ENCODE measurements around the gene FCHSD2.
A peak's percentile ranks its signal among the peaks of the same experiment; 100 is the strongest.

The FCHSD2 gene

DNA sequence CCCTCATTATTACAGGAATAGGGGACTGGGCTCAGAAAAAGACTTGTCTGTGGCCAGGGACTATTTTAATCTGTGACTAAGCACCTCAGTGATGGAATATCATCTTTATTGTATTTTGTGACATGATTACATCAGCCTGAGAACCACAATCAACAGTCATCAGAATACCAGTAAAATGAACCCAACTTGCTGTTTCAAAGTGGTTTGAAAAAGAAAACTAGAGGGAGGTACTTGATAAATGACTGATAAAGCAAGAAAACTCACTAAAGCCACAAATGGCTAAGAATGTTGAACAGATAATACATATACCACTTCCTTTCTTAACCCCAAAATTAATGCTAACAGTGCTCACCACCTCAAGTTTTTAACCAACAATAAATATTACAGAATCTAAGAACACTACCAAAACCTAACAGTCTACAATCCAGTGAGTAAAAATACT is 172.2 kb downstream of the FCHSD2 start:
- DNase-seq (ENCODE audit: low spot score): peak; percentile 54

DNA sequence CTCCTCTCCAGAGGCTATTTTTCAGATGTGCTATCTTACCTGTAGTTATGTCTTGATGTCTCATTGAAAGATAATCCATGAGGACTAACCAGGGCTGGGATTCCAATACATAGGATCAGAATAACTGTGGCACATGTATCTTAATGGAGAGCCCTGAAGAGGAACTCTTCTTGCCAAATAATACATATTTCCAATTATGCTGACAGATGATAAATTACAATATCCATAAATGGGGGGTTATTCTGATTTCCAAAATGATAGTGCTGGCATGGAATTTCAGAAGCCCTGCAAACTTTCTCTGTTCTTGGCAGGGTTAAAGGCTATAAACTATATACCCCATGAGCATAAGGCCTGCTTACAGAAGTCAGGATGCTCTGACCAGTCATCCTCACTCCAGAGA is 173.7 kb downstream of the FCHSD2 start:
- no peak for DNase-seq (ENCODE audit: low spot score)

DNA sequence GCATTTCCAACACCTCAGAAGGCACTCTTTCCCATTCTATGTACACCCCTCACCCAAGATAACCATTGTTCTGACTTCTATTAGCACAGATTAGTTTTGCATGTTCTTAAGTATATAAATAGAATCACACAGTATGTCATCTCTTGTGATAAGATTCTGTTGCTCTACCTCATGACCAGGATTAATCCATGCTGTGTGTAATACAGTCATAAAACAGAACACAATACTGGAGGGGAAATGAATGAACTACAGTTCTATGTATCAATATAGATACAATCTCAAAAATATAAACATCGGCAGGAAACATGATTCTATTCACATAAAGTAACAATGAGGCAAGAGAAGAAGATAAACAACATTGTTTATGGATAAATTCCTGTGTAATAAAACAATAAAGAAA is 176.4 kb downstream of the FCHSD2 start:
- DNase-seq (ENCODE audit: low spot score): no peak

DNA sequence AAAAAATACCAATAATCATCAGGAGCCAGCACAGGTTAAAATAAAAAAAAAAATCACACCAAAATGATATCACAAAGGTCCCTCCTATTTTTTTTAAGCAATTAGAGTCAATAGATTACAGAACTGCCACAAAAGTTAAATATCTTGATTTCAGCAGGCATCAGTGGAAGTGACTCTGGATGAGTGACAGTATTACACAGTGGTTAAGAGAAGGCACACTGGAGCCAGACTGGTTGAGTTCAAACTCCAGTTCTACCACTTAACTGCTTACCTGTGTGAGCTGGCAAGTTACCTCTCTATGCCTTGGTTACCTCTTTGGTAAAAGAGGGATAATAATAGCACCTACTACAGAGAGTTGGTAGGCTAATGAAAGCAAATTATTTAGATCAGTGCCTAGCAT is 179.4 kb downstream of the FCHSD2 start:
- DNase-seq (ENCODE audit: low spot score): no peak

DNA sequence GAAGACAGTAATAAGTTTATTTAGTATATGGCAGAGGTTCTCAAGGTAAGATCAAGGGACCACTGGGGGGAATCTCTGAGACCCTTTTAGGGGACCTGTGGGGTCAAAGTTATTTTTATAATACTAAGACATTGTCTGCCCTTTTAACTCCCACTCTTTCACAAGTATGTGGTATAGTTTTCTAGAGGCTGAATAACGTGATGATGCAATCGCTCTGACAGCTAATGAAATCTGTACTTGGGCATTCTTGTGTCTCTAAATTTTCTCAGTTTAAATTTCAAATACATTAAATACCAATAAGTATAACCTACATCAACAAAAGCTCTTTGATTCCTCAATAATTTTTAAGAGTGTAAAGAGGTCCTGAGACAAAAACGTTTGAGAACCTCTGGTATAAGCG is 180.0 kb downstream of the FCHSD2 start:
- DNase-seq (ENCODE audit: low spot score): no peak

DNA sequence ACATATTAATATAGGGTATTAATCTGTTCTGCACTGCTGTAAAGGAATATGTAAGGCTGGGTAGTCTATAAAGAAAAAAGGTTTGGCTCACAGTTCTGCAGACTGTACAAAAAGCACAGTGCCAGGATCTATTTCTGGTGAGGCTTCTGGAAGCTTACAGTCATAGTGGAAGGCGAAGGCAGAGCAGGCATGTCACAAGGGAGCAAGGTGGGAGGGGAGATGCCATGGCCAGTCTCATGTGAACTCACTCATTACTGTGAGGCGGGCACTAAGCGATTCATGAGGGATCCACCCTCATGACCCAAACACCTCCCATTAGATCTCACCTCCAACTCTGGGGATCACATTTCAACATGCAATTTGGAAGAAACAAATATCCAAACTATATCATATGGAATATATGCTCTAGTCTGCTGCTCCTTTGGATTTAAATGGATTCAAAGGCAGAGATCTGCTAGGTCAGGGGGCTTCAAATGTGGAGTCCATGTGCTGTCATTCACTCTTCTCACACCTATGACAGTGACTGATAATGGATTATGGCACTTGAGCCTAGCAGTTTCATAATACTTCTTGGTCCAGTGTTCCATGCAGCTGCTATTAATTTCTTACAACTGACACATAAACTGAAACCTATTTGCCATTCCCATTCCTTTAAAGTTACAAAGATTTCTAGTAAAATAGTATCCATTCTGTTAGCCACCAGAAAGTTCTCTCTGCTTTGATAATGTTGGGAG is 182.0 kb downstream of the FCHSD2 start:
- DNase-seq (ENCODE audit: low spot score): no peak

DNA sequence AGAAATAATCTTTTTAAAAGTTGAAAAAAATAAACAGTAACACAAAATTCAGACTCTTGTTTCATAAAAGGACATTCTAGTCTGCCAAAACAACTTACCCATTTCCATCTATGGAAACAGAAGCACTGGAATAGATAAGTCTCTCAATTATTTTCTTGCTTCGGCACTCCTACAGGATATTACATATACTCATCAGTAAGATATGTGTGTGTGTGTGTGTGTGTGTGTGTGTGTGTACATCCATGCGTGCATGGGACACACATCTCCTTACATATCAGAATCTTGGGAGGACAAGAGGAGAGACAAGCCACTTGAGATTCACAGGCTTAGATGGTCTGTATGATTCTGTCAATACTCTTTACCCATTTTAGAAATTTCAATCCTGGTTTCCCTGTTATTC is 183.3 kb downstream of the FCHSD2 start:
- no peak for DNase-seq (ENCODE audit: low spot score)

DNA sequence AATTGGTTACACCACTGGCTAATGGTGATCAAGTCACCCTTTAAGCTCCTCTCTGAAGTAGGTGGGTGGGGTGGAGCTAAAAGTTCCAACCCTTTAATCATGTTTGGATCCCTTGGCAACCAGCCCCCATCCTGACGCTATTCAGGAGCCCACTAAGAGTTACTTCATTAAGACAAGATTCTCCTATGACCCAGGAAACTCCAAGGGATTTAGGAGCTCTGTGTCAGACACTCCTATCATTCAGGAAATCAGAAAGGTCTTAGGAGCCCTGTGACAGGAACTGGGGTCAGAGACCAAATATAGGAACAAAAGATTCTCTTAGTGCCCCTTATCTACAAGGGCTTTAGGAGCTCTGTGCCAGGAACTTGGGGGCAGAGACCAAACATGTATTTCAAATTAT is 186.7 kb downstream of the FCHSD2 start:
- DNase-seq (ENCODE audit: low spot score): no peak

DNA sequence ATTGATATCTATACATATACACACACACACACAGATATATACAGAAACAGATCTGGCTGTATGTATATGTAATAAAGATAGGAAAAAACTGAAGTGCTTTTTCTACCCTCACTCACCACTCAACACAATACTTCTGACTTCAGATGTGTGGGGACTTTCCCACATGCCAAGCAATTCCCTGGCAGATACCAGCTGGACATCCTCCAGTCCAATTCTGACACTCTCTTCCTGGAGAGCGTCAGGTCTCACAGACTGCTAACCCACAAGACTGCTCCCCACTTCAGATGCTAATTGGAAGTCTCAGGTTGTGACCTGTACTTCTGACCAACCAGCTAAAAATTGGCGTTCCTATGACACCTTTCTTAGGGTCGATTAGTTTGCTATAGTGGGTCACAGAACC is 187.3 kb downstream of the FCHSD2 start:
- DNase-seq (ENCODE audit: low spot score): no peak

DNA sequence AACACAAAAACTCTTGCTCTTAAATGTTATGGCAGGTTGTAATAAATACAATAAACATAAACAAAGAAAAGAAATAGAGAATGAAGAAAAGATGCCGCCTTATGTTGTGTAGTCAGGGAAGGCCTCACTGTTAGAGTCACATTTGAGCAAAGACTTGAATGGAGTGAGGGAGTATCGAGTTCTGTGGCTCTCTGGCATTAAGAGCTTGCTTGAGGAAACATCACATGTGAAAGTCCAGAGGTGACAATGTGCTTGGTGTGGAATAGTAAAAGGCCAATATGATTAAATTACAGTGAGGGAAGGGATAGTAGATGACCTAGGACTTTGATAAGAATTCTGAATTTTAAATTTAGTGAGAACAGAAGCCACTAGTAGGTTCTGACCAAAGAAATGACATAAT is 188.5 kb downstream of the FCHSD2 start:
- DNase-seq (ENCODE audit: low spot score): no peak

DNA sequence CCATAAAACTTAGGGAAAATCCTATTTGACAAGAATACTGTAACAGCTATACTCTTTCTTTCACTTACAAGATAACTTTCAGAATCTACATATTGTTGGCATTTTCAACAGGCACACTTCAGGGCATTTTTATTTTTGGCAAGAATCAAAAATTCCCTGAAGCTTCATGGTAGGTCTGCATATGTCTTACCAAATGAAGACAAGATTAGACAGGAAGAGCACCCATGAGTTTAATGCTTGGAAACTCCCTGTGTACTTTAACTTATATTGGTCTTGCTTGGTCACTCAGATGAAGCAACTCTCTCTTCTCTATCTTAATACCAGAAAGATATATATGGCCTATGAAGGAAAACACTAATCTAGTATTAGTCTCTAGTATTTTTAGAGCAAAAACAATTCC is 190.2 kb downstream of the FCHSD2 start:
- no peak for DNase-seq (ENCODE audit: low spot score)

DNA sequence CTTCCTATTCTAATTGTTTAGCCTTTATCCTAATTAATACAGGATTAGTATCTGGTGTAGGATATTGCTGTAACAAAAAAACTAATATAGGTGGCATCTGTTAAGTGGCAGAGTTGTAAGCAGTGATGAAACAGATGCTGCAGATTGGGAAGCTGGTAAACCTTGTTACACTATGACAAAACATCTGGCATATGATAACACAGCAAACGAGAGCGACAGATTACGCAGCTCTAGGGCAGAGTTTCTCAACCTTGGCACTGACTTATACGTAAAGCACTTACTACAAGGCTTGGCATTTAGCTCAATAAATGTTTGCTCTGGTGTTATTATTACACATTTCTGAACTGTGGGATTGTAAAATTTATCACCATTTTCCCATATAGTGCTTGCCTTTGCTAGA is 190.9 kb downstream of the FCHSD2 start:
- DNase-seq (ENCODE audit: low spot score): no peak

DNA sequence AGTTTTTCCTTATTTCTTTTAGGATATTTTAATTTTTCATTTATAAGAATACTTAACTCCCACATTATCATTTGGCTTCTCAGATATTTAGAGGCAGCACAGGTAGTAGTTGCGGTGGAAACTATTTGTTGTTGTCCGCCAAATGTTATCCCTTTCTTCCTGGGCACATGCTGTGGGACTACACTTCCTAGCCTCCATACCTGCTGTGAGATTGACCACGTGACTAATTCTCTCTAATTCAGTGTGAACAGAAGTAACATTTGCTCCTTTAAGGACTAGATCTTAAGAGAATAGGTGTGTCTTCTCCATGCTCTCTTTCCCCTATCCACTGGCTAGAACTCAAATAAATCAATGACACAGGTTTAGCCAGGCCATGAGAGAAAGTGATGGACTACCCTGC is 191.4 kb downstream of the FCHSD2 start:
- DNase-seq (ENCODE audit: low spot score): no peak

DNA sequence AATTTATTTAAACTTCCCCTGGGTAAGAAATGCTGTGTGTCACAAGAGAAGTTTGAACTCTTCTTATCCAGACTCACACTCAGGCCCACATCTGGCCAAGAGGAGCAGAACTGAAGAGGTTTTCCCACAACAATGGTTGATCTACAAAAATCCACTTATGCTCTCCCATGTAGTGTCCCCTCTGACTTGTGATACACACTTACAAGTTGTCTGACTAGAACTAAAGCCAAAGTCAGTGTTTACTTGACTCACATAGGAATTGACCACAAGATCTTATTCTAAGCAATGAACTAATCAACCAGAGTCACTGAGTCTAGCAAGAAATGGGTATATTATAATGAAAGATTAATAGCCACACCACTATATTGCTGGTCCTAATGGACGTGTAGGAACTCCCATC is 194.9 kb downstream of the FCHSD2 start:
- no peak for DNase-seq (ENCODE audit: low spot score)

DNA sequence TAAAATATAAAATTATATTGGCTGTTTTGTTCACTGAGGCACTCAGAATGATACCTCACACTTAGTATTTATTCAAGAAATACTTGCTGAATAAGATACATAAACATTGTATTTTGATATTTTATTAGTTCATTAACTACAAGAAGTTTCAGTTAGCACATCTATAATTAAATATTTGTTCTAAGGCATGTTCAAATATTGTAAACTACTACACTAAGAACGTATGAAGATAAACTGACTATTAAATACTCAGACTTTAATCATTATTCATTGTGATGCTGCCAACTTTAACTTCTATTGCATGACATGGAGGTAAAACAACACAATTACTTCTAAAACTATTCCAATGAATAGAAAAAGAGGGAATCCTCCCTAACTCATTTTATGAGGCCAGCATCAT is 198.5 kb downstream of the FCHSD2 start:
- no peak for DNase-seq (ENCODE audit: low spot score)

DNA sequence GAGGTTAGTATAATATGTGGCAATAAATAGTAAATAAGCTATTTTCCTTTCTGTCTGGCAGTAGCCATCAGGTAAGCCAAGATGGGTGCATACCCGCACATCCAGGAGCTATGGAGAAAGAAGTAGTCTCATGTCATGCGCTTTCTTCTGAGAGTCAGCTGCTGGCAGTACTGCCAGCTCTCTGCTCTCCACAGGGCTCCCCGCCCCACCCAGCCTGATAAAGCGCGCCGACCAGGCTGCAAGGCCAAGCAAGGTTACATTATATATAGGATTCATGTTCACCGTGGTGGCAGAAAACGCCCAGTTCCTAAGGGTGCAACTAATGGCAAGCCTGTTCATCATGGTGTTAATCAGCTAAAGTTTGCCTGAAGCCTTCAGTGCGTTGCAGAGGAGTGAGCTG is 201.7 kb downstream of the FCHSD2 start:
- no peak for DNase-seq (ENCODE audit: low spot score)

DNA sequence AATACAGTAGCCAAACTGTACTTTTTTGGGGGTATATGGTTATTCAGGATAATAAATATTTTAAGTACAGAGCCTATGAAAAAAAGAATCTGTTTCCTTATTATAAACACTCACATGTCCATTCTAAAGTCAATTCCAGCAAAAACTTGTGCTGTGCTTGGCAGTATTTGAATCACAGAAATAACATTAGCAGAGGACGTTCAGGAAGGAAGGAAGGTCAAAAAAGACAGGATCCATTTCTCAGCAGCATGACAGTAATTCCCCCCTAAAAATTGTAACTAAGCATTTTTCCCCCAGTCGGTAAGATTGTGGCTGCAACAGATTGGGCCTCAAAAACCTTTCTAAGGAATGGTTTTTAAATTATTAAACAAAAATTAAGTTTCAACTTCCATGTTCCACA is 203.1 kb downstream of the FCHSD2 start:
- DNase-seq (ENCODE audit: low spot score): no peak

DNA sequence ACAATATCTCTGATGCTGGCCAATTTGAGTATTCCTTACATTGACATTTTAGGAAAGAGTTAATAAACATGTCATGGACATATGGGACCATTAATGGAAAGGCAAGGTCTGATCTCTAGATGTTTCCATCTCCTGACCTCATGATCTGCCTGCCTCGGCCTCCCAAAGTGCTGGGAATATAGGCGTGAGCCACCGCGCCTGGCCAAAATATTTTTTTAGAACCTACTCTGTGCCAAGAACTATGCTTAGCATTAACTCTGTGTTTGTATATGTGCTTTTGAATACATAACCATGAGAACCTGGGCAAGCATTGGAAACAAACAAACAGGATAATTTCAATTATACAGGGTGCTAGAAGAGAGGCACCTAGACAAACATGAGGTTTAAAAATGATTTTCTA is 204.7 kb downstream of the FCHSD2 start:
- no peak for DNase-seq (ENCODE audit: low spot score)

DNA sequence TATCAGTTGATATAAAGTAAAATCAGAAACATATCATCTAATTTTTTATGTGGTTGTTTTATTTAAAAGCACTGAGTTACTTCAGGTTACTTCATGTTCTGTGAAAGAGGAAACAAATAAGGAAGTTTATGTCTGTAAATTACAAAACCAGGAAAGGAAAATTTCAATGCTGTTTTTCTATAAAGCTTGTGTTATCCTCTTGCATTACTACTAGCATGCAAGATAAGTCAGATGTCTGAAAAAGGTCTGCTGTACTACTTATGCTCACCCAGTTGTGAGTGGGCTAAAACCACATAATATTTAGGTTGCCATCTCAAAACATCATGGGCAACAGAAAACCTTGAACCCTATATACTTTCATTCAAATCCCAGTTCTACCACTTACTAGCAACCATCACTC is 206.4 kb downstream of the FCHSD2 start:
- no peak for DNase-seq (ENCODE audit: low spot score)

DNA sequence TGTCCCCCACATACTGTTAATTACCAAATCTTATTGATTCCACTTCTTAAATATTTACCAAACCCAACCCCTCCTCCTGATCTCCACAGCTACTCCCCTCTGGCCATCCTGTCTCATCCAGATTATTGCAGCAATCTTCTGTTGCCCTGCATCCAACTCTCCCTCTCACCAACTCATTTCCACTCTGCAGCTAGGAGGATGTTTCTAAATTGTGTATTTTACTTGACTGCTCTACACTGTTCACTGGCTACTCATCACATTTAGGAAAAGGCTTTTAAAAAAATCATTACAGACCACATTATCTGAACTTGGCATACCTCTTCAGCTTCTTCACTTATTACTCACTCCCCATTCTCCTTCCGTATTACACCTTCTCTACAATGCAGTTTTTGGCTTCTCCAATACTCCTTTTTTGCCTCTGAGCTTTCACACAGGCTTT is 210.0 kb downstream of the FCHSD2 start:
- peak; percentile 44 for DNase-seq (ENCODE audit: low spot score)

DNA sequence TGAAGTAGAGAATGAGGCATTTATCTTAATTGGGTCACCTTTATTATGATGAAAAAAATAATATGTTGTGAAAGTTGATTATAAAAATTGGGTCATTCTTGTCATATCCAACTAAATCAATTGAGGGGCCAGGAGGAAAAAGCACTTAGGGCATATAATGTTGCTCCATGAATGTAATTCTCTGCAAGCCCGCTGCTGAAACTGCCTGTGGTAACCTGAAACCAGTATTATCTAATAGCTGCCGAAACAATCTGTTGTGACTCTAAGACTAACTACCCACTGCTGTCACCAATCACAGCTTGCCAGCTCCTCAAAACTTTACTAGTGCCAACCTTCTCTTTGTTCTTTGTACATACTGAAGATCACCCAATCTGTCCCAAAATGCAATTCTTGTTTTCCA is 212.1 kb downstream of the FCHSD2 start:
- DNase-seq (ENCODE audit: low spot score): no peak

DNA sequence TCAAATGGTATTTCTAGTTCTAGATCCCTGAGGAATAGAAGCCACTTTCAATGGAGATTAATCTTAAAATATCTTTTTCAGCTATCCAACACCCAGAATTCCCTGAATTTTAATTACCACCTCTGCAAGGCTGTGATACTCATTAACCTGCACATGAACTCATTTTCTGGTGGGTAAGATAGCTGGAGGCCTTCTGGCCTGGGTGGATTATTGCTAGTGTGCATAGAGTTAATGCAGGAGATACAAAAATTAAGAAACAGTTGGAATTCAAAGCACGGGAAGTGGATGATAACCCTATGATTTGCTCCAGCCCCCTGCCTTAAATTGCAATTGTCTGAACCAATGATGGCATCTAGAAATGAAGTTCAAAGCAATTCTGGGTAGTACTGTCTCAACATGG is 212.9 kb downstream of the FCHSD2 start:
- DNase-seq (ENCODE audit: low spot score): no peak

DNA sequence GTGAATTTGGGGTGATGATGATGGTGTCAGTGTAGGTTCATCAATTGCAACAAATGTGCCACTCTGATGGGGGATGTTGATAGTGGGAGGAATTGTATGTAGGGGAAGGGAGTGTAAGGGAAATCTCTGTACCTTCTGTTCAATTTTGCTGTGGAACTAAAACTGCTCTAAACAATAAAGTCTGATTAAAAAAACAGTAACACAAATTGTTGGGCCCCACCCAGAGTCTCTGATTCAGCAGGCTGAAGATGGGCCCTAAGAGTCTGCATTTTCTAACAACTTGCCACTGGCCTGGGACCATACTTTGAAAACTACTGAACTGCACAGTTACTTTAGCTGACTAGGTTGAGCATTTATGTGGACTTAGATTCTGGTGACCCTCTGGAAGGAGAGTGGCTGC is 214.7 kb downstream of the FCHSD2 start:
- no peak for DNase-seq (ENCODE audit: low spot score)

DNA sequence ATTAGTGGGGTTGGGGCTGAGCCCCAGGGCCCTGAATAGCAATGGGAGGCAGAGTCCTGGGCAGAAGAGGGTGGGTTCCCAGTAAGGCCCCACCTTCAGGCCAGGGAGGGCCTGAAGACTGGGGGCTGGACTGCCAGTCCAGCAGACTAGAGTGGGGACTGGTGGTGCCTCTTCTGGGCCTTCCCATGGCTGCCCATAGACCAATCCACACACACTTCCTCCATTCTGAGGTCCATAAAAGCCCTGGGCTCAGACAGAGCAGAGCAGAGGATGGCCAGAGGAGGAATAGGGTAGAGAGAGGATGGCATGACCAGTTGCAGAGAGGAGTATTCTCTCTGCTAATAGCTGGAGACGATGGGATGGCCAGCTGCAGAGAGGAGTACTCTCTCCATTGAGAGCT is 216.0 kb downstream of the FCHSD2 start:
- no peak for DNase-seq (ENCODE audit: low spot score)

DNA sequence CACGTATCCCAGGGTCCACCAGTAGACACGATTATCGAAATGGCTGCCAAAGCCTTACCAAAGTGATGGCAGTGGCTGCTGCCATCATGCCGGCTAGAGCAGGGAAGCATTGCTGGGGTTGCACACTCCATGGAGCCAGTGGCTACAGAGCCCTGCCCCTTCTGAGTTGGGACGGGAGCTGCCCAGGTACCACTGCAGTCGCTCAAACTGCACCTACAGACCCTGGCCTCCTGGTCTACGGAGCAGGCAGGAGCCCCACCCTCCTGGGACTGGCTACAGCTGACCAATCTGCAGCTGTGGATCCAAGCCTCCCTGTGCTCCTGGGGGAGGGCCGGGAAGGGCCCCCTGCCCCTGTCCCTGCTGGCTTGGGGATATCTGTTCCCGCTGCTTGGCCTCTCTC is 216.5 kb downstream of the FCHSD2 start:
- no peak for DNase-seq (ENCODE audit: low spot score)
